Measurements from ENCODE around the gene MED23.

GRCh38 chr6:131663578-131664165, 35.6 kb upstream of the MED23 start:
- TF ChIP-seq CTCF (conservative IDR thresholded peaks at IDR 0.05; ENCODE audit: low read length), result no peak
- no peak for TF ChIP-seq EZH2phosphoT487 (IDR thresholded peaks at IDR 0.05; ENCODE audit: borderline replicate concordance, low read depth, low read length)
